IMR-90 (cell line): Measurements from ENCODE around the gene GTF2A2. TPM values are rescaled to one million over a fixed set of nuclear protein-coding genes. Genes with fewer than 3 reads are reported as not detected.

Source experiments
- ATAC-seq: fragments of 200-7000 bp; cut with Tn5 transposase; 2 replicates; pipeline ENCODE4 v1.9.1; 2020; ENCODE audit warnings: low read depth, mild to moderate bottlenecking, moderate library complexity
- BruUV-seq: library from RNA; stranded (reverse); fragments of 400-500 nt; replicated peaks from 2 replicates; lab custom pipeline; 2021; lab: Mats Ljungman, UMichigan
- CTCF ChIA-PET: fragments of 300-600 bp; formaldehyde crosslinking; extraction: SDS; loops from one replicate; lab custom pipeline; 2021; ENCODE audit warnings: antibody characterized with exemption; lab: Yijun Ruan, JAX
- POLR2A ChIA-PET: fragments of 300-600 bp; sonication (Branson Sonifier 250); formaldehyde crosslinking; loops from one replicate; lab custom pipeline; 2022; ENCODE audit warnings: antibody characterized with exemption; ENCODE audit not compliant: unreplicated experiment; lab: Charles Lee
- DNase-seq: peaks from one replicate; pipeline ENCODE4 v3.0.0; 2013
- H2AFZ ChIP-seq: replicated peaks from 2 replicates; pipeline ENCODE3; 2013; ENCODE audit warnings: low read length, mild to moderate bottlenecking; ENCODE audit not compliant: poor library complexity
- H2AK5ac ChIP-seq: 2 replicates; pipeline ENCODE4 v1.6.1; 2013; ENCODE audit warnings: low read depth, low read length, inconsistent platforms
- H2AK9ac ChIP-seq: replicated peaks from 2 replicates; pipeline ENCODE3; 2013; ENCODE audit warnings: mild to moderate bottlenecking, low read depth, low read length, moderate library complexity; ENCODE audit not compliant: poor library complexity
- H2BK120ac ChIP-seq: 2 replicates; pipeline ENCODE4 v1.6.1; 2013; ENCODE audit warnings: low read depth, low read length, inconsistent platforms
- H2BK15ac ChIP-seq: 3 replicates; pipeline ENCODE4 v1.6.1; 2013; ENCODE audit warnings: low read depth, low read length, inconsistent platforms
- H2BK20ac ChIP-seq: 2 replicates; pipeline ENCODE4 v1.6.1; 2013; ENCODE audit warnings: low read depth, mild to moderate bottlenecking, inconsistent platforms, low read length, moderate library complexity
- H2BK5ac ChIP-seq: 2 replicates; pipeline ENCODE4 v1.6.1; 2013; ENCODE audit warnings: mild to moderate bottlenecking, low read depth, low read length, inconsistent platforms; ENCODE audit not compliant: poor library complexity, severe bottlenecking
- H3K14ac ChIP-seq: replicated peaks from 2 replicates; pipeline ENCODE4 v1.6.1; 2013; ENCODE audit warnings: low read depth, low read length, inconsistent platforms
- H3K18ac ChIP-seq: 2 replicates; pipeline ENCODE4 v1.6.1; 2013; ENCODE audit warnings: low read depth, low read length, control low read depth
- H3K23ac ChIP-seq: 2 replicates; pipeline ENCODE4 v1.6.1; 2013; ENCODE audit warnings: low read depth, low read length, inconsistent platforms
- H3K27ac ChIP-seq: 2 replicates; pipeline ENCODE4 v1.5.1; 2013; ENCODE audit warnings: mild to moderate bottlenecking, control low read depth, low read length; ENCODE audit not compliant: insufficient read depth
- H3K27me3 ChIP-seq: 2 replicates; pipeline ENCODE4 v1.6.1; 2013; ENCODE audit warnings: low read length; ENCODE audit not compliant: control insufficient read depth, insufficient read depth
- H3K36me3 ChIP-seq: 2 replicates; pipeline ENCODE4 v1.6.1; 2013; ENCODE audit warnings: low read length, mixed read lengths; ENCODE audit not compliant: control insufficient read depth, insufficient read depth
- H3K4ac ChIP-seq: 2 replicates; pipeline ENCODE4 v1.6.1; 2013; ENCODE audit warnings: low read depth, low read length, inconsistent platforms
- H3K4me1 ChIP-seq: 2 replicates; pipeline ENCODE4 v1.6.1; 2013; ENCODE audit warnings: low read length, mixed read lengths; ENCODE audit not compliant: control insufficient read depth, insufficient read depth
- H3K4me2 ChIP-seq: 2 replicates; pipeline ENCODE4 v1.6.1; 2013; ENCODE audit warnings: low read depth, mild to moderate bottlenecking, control low read depth, low read length, moderate library complexity
- H3K4me3 ChIP-seq: 2 replicates; pipeline ENCODE4 v1.5.1; 2013; ENCODE audit warnings: low read depth, mild to moderate bottlenecking, control low read depth, low read length, moderate library complexity; ENCODE audit not compliant: insufficient read depth
- H3K56ac ChIP-seq: 2 replicates; pipeline ENCODE4 v1.6.1; 2013; ENCODE audit warnings: low read length, inconsistent platforms; ENCODE audit not compliant: insufficient read depth; ENCODE audit errors: extremely low read depth
- H3K79me1 ChIP-seq, 2 experiments: 2 replicates each; pipeline ENCODE4 v1.6.1; 2013; ENCODE audit warnings: low read length in 2 of 2, inconsistent platforms in 1 of 2, low read depth in 1 of 2
- H3K9ac ChIP-seq: 2 replicates; pipeline ENCODE4 v1.6.1; 2013; ENCODE audit warnings: low read depth, low read length, control low read depth
- H3K9me1 ChIP-seq: 2 replicates; pipeline ENCODE4 v1.6.1; 2013; ENCODE audit warnings: low read length, inconsistent platforms; ENCODE audit not compliant: insufficient read depth
- H3K9me3 ChIP-seq: 2 replicates; pipeline ENCODE4 v1.6.1; 2013; ENCODE audit warnings: low read length; ENCODE audit not compliant: control insufficient read depth, insufficient read depth
- H4K20me1 ChIP-seq: 2 replicates; pipeline ENCODE4 v1.6.1; 2013; ENCODE audit warnings: low read length, inconsistent platforms; ENCODE audit not compliant: insufficient read depth
- H4K5ac ChIP-seq: 2 replicates; pipeline ENCODE4 v1.6.1; 2013; ENCODE audit warnings: mild to moderate bottlenecking, low read depth, low read length, control low read depth
- H4K8ac ChIP-seq, 2 experiments: 2 replicates each; pipeline ENCODE4 v1.6.1; 2013; ENCODE audit warnings: low read depth in 2 of 2, low read length in 2 of 2, control low read depth in 1 of 2, inconsistent platforms in 1 of 2
- H4K91ac ChIP-seq: 2 replicates; pipeline ENCODE4 v1.6.1; 2013; ENCODE audit warnings: low read depth, low read length, inconsistent platforms; ENCODE audit not compliant: insufficient read depth
- BHLHE40 ChIP-seq: fragments of 150-350 bp; IDR thresholded peaks from 2 replicates; pipeline ENCODE4 v1.6.1; 2016; ENCODE audit warnings: mild to moderate bottlenecking, low read depth, low read length
- CHD1 ChIP-seq: IDR thresholded peaks from 2 replicates; pipeline ENCODE4 v1.6.1; 2012; ENCODE audit warnings: low read depth, low read length, improper control_type of control experiment
- CTCF ChIP-seq: conservative IDR thresholded peaks from 2 replicates; pipeline ENCODE4 v1.5.1; 2012; ENCODE audit warnings: mild to moderate bottlenecking, low read depth, low read length, improper control_type of control experiment
- ELK1 ChIP-seq: fragments of 150-350 bp; IDR thresholded peaks from 2 replicates; pipeline ENCODE4 v1.6.1; 2016; ENCODE audit warnings: low read depth, mild to moderate bottlenecking, low read length, moderate library complexity, borderline replicate concordance
- MAZ ChIP-seq: IDR thresholded peaks from 2 replicates; pipeline ENCODE4 v1.6.1; 2012; ENCODE audit warnings: low read depth, mild to moderate bottlenecking, low read length, improper control_type of control experiment, moderate library complexity, borderline replicate concordance
- MXI1 ChIP-seq: IDR thresholded peaks from 2 replicates; pipeline ENCODE4 v1.6.1; 2012; ENCODE audit warnings: low read depth, mild to moderate bottlenecking, low read length, moderate library complexity, borderline replicate concordance
- RAD21 ChIP-seq: IDR thresholded peaks from 2 replicates; pipeline ENCODE4 v1.6.1; 2012; ENCODE audit warnings: low read length, improper control_type of control experiment
- SMC3 ChIP-seq: fragments of 150-350 bp; IDR thresholded peaks from 2 replicates; pipeline ENCODE4 v1.6.1; 2016; ENCODE audit warnings: low read depth, mild to moderate bottlenecking, antibody characterized with exemption, low read length, moderate library complexity
- WGBS, 2 experiments: methylation state at CpG; one replicate each; pipeline versions ENCODE4 v1.1.5 to v1.1.7; 2013; ENCODE audit warnings: missing lambda C conversion rate in 2 of 2; ENCODE audit not compliant: insufficient read length in 1 of 2; ENCODE audit errors: extremely low coverage in 2 of 2; 5-methylcytosine and 5-hydroxymethylcytosine counted together
- dilution Hi-C: fragments of 300-500 bp; cut with HindIII; formaldehyde crosslinking; loops from one replicate; pipeline ENCODE4 v1.14.3; 2018; ENCODE audit warnings: low sequenced_read_pairs; ENCODE audit not compliant: unreplicated experiment
- in situ Hi-C: fragments of 300-500 bp; cut with MboI; formaldehyde crosslinking; loops from 3 replicates; pipeline ENCODE4 v1.14.3; 2019; ENCODE audit warnings: low sequenced_read_pairs, inconsistent platforms, mixed read lengths
- intact Hi-C: fragments of 100-400 bp; cut with micrococcal nuclease; formaldehyde crosslinking; loops from 2 replicates; pipeline ENCODE4 v1.10.0; 2022
- polyA plus RNA-seq, 3 experiments: library from polyadenylated mRNA; depleted of rRNA; stranded (reverse); fragments of >200 nt; gene quantifications; 2 replicates each; pipeline ENCODE4 v1.2.3, GENCODE V29; 2012; ENCODE audit warnings: low replicate concordance in 1 of 3
- total RNA-seq: library from RNA; depleted of rRNA; stranded (reverse); fragments of >200 nt; gene quantifications from 2 replicates; pipeline ENCODE4 v1.2.3, GENCODE V29; 2012

Gene GTF2A2
- total and polyA plus RNA-seq, 2 of the 4 experiments (the other 2 are of a cell fraction): 10.2 to 29.9 TPM

GRCh38 chr15:59618406-59618805, 38.9 kb downstream of the GTF2A2 start:
- dilution Hi-C loops (no loop called here), intact Hi-C loops (no loop called here), in situ Hi-C loops (no loop called here)
- H3K4me2 ChIP-seq: no peak overlapping the region
- no peak for TF ChIP-seq MAZ
- no peak for TF ChIP-seq SMC3
- TF ChIP-seq ELK1: no peak
- no peak for TF ChIP-seq BHLHE40
- TF ChIP-seq CTCF: no peak
- TF ChIP-seq CHD1: no peak
- no peak for TF ChIP-seq MXI1
- no peak for TF ChIP-seq RAD21
- no peak overlapping the region for H4K5ac ChIP-seq
- no peak overlapping the region for H2AFZ ChIP-seq
- POLR2A ChIA-PET: no interaction called here
- H4K20me1 ChIP-seq: no peaks in the 10 kb centered on the region
- WGBS, 2 experiments: no CpG with 5 or more reads among the region's 4 CpGs
- no peak overlapping the region for H2BK120ac ChIP-seq
- H4K91ac ChIP-seq: no peak overlapping the region
- H3K36me3 ChIP-seq: no peaks in the 10 kb centered on the region
- peaks cover 17% of the 10 kb centered on the region for H3K27me3 ChIP-seq
- H2BK5ac ChIP-seq: no peak overlapping the region
- H3K4me1 ChIP-seq: no peaks in the 10 kb centered on the region
- H3K79me1 ChIP-seq: no peaks in the 10 kb centered on the region
- no peak for ATAC-seq
- H2BK15ac ChIP-seq: no peak overlapping the region
- no peak overlapping the region for H3K23ac ChIP-seq
- no peak overlapping the region for H2BK20ac ChIP-seq
- no peak overlapping the region for H3K27ac ChIP-seq
- H3K18ac ChIP-seq: no peak overlapping the region
- H3K4ac ChIP-seq: no peak overlapping the region
- BruUV-seq: no TSS peak
- H3K4me3 ChIP-seq: no peak overlapping the region
- no peak overlapping the region for H2AK5ac ChIP-seq
- CTCF ChIA-PET: no interaction called here
- no peak overlapping the region for H3K56ac ChIP-seq
- no peak overlapping the region for H3K9ac ChIP-seq
- no peak overlapping the region for H2AK9ac ChIP-seq
- no peak overlapping the region for H4K8ac ChIP-seq
- H3K9me1 ChIP-seq: no peaks in the 10 kb centered on the region
- no peaks in the 10 kb centered on the region for H3K9me3 ChIP-seq
- no peak for DNase-seq
- H3K14ac ChIP-seq: no peak overlapping the region
